T-helper 17 cell (primary cell): Measurements from ENCODE around the gene USP7. TPM values are rescaled to one million over a fixed set of nuclear protein-coding genes. Genes with fewer than 3 reads are reported as not detected.
"Not testable (repeated sequence)": the region's sequence is repeated elsewhere in the genome, so short reads cannot be mapped to it uniquely, and the experiment has no call there.

Source experiments
- ATAC-seq: fragments of 150-1000 bp; cut with Tn5 transposase; 2 replicates; pipeline ENCODE4 v1.10.0; 2021; ENCODE audit warnings: mild to moderate bottlenecking, moderate library complexity
- DNase-seq, 3 donors: peaks; one replicate each; pipeline versions ENCODE4 v3.0.0 to v3.0.0-alpha.2; 2020 to 2021
- H3K9me3 ChIP-seq: one replicate; pipeline ENCODE4 v1.7.0; 2013; ENCODE audit warnings: low read length, mild to moderate bottlenecking; ENCODE audit not compliant: control insufficient read depth, poor library complexity, severe bottlenecking
- H3K27ac Mint-ChIP-seq: one replicate; pipeline ENCODE4 v1.8.0; 2022; ENCODE audit warnings: mild to moderate bottlenecking, moderate library complexity, mixed read lengths
- H3K27me3 Mint-ChIP-seq: one replicate; pipeline ENCODE4 v1.8.0; 2022; ENCODE audit warnings: mixed read lengths
- H3K36me3 Mint-ChIP-seq: one replicate; pipeline ENCODE4 v1.8.0; 2022; ENCODE audit warnings: low read depth, mixed read lengths
- H3K4me1 Mint-ChIP-seq: one replicate; pipeline ENCODE4 v1.8.0; 2022; ENCODE audit warnings: mild to moderate bottlenecking, mixed read lengths
- H3K4me3 Mint-ChIP-seq: one replicate; pipeline ENCODE4 v1.8.0; 2022; ENCODE audit warnings: mild to moderate bottlenecking, moderate library complexity, mixed read lengths
- total RNA-seq, 4 donors: library from RNA in 2 of 4; stranded (reverse) in 2 of 4; gene quantifications; one replicate each; pipeline ENCODE4 v1.2.3 and lab custom pipeline; 2022 to 2026

Gene USP7
- total RNA-seq, 2 donors from 2014 or later = 259 to 282 TPM

- no peaks in the 10 kb centered on the region for H3K9me3 ChIP-seq
- ATAC-seq = no peak
- H3K36me3 Mint-ChIP-seq = peaks cover 2% of the 10 kb centered on the region
- H3K4me3 Mint-ChIP-seq = no peak overlapping the region
- peaks cover 41% of the 10 kb centered on the region for H3K4me1 Mint-ChIP-seq
- no peaks in the 10 kb centered on the region for H3K27me3 Mint-ChIP-seq
- peak overlapping the region; percentile 49 for H3K27ac Mint-ChIP-seq
- no peak for DNase-seq
Observed at GRCh38 chr16:8923199-8923598, 40.5 kb downstream of the USP7 start.

- peak overlapping the region; percentile 84 for H3K27ac Mint-ChIP-seq
- H3K9me3 ChIP-seq = no peaks in the 10 kb centered on the region
- no peak for DNase-seq
- no peak for ATAC-seq
- no peaks in the 10 kb centered on the region for H3K27me3 Mint-ChIP-seq
- H3K4me3 Mint-ChIP-seq = peak overlapping the region; percentile 9
- peaks cover 36% of the 10 kb centered on the region for H3K4me1 Mint-ChIP-seq
- peaks cover under 1% of the 10 kb centered on the region for H3K36me3 Mint-ChIP-seq
Observed at GRCh38 chr16:8921347-8921984, 42.2 kb downstream of the USP7 start.

GRCh38 chr16:8920645-8921346 is 42.9 kb downstream of the USP7 start:
- no peaks in the 10 kb centered on the region for H3K9me3 ChIP-seq
- peak overlapping the region; percentile 88 for H3K4me3 Mint-ChIP-seq
- no peak for DNase-seq
- H3K27me3 Mint-ChIP-seq = no peaks in the 10 kb centered on the region
- no peak for ATAC-seq
- H3K36me3 Mint-ChIP-seq = no peaks in the 10 kb centered on the region
- H3K4me1 Mint-ChIP-seq = peaks cover 35% of the 10 kb centered on the region
- peak overlapping the region; percentile 84 for H3K27ac Mint-ChIP-seq

GRCh38 chr16:8919934-8920462 is 43.7 kb downstream of the USP7 start:
- H3K27ac Mint-ChIP-seq = peak overlapping the region; percentile 84
- H3K4me1 Mint-ChIP-seq = peaks cover 34% of the 10 kb centered on the region
- peak; percentile 77 for ATAC-seq
- H3K27me3 Mint-ChIP-seq = no peaks in the 10 kb centered on the region
- H3K9me3 ChIP-seq = no peaks in the 10 kb centered on the region
- H3K4me3 Mint-ChIP-seq = peak overlapping the region; percentile 88
- no peaks in the 10 kb centered on the region for H3K36me3 Mint-ChIP-seq
- DNase-seq = no peak

- Mint-ChIP-seq H3K4me1 (peaks cover 30% of the 10 kb centered on the region), H3K27ac (peak overlapping the region; percentile 84), H3K4me3 (peak overlapping the region; percentile 88)
Observed at GRCh38 chr16:8919089-8919933, 44.4 kb downstream of the USP7 start.

GRCh38 chr16:8917336-8917735 is 46.4 kb downstream of the USP7 start:
- H3K36me3 Mint-ChIP-seq, DNase-seq, H3K4me3 Mint-ChIP-seq, H3K9me3 ChIP-seq, ATAC-seq, H3K27me3 Mint-ChIP-seq: not testable (repeated sequence)
- H3K27ac Mint-ChIP-seq = peak overlapping the region; percentile 84
- peaks cover 28% of the 10 kb centered on the region for H3K4me1 Mint-ChIP-seq

More at GRCh38 chr16:8919089-8919933, 44.4 kb downstream of the USP7 start:
- no peaks in the 10 kb centered on the region for H3K9me3 ChIP-seq
- no peaks in the 10 kb centered on the region for H3K27me3 Mint-ChIP-seq
- DNase-seq (no peak), ATAC-seq (peak; percentile 64)
- no peaks in the 10 kb centered on the region for H3K36me3 Mint-ChIP-seq

- H3K9me3 ChIP-seq = no peaks in the 10 kb centered on the region
- Mint-ChIP-seq H3K4me3 (no peak overlapping the region), H3K36me3 (peaks cover 3% of the 10 kb centered on the region), H3K4me1 (peaks cover 27% of the 10 kb centered on the region), H3K27me3 (no peaks in the 10 kb centered on the region), H3K27ac (peak overlapping the region; percentile 84)
- ATAC-seq (no peak), DNase-seq (no peak)
Observed at GRCh38 chr16:8916541-8917225, 47.0 kb downstream of the USP7 start.

GRCh38 chr16:8915722-8916301 is 47.9 kb downstream of the USP7 start:
- H3K4me1 Mint-ChIP-seq = peaks cover 31% of the 10 kb centered on the region

GRCh38 chr16:8914098-8914497 is 49.6 kb downstream of the USP7 start:
- H3K36me3 Mint-ChIP-seq = peaks cover 7% of the 10 kb centered on the region
- H3K27me3 Mint-ChIP-seq = no peaks in the 10 kb centered on the region
- no peaks in the 10 kb centered on the region for H3K9me3 ChIP-seq
- peaks cover 26% of the 10 kb centered on the region for H3K4me1 Mint-ChIP-seq
- H3K27ac Mint-ChIP-seq = peak overlapping the region; percentile 72
- no peak overlapping the region for H3K4me3 Mint-ChIP-seq
- ATAC-seq (no peak), DNase-seq (no peak)

More at GRCh38 chr16:8915722-8916301, 47.9 kb downstream of the USP7 start:
- H3K9me3 ChIP-seq = no peaks in the 10 kb centered on the region
- DNase-seq (no peak), ATAC-seq (no peak)
- no peak overlapping the region for H3K4me3 Mint-ChIP-seq
- H3K27me3 Mint-ChIP-seq = no peaks in the 10 kb centered on the region
- no peak overlapping the region for H3K27ac Mint-ChIP-seq
- H3K36me3 Mint-ChIP-seq = peaks cover 5% of the 10 kb centered on the region

GRCh38 chr16:8912793-8913192 is 50.9 kb downstream of the USP7 start:
- no peak for ATAC-seq
- no peak for DNase-seq
- Mint-ChIP-seq H3K4me1 (peaks cover 30% of the 10 kb centered on the region), H3K4me3 (no peak overlapping the region), H3K36me3 (peaks cover 9% of the 10 kb centered on the region), H3K27me3 (no peaks in the 10 kb centered on the region), H3K27ac (peak overlapping the region; percentile 88)
- H3K9me3 ChIP-seq = no peaks in the 10 kb centered on the region

GRCh38 chr16:8910811-8911210 is 52.9 kb downstream of the USP7 start:
- peak overlapping the region; percentile 88 for H3K27ac Mint-ChIP-seq
- no peak for ATAC-seq
- H3K27me3 Mint-ChIP-seq = no peaks in the 10 kb centered on the region
- H3K36me3 Mint-ChIP-seq = peaks cover 9% of the 10 kb centered on the region
- no peak for DNase-seq
- H3K4me3 Mint-ChIP-seq = no peak overlapping the region
- no peaks in the 10 kb centered on the region for H3K9me3 ChIP-seq
- H3K4me1 Mint-ChIP-seq = peaks cover 32% of the 10 kb centered on the region

GRCh38 chr16:8908810-8909468 is 54.8 kb downstream of the USP7 start:
- Mint-ChIP-seq H3K36me3 (peaks cover 9% of the 10 kb centered on the region), H3K4me1 (peaks cover 32% of the 10 kb centered on the region)
- no peak for DNase-seq

More at GRCh38 chr16:8908810-8909468, 54.8 kb downstream of the USP7 start:
- Mint-ChIP-seq H3K27ac (peak overlapping the region; percentile 85), H3K4me3 (no peak overlapping the region), H3K27me3 (no peaks in the 10 kb centered on the region)
- H3K9me3 ChIP-seq = no peaks in the 10 kb centered on the region
- peak; percentile 71 for ATAC-seq
